GM19035 (cell line): ENCODE data around the gene NPC1L1.

Source experiments
- ATAC-seq: cut with Tn5 transposase; IDR thresholded peaks from one replicate; pipeline ENCODE4 v1.9.1; 2021; ENCODE audit not compliant: unreplicated experiment

NPC1L1 gene

GRCh38 chr7:44536090-44536489, 5.0 kb downstream of the NPC1L1 start:
- no peak for ATAC-seq

GRCh38 chr7:44535348-44536064, 5.6 kb downstream of the NPC1L1 start:
- no peak for ATAC-seq

GRCh38 chr7:44534501-44534900, 6.6 kb downstream of the NPC1L1 start:
- ATAC-seq: no peak

GRCh38 chr7:44534087-44534486, 7.0 kb downstream of the NPC1L1 start:
- ATAC-seq: no peak

- ATAC-seq: no peak
Observed at GRCh38 chr7:44533301-44534055, 7.7 kb downstream of the NPC1L1 start.

GRCh38 chr7:44531421-44532380, 9.4 kb downstream of the NPC1L1 start:
- no peak for ATAC-seq

GRCh38 chr7:44530990-44531389, 10.1 kb downstream of the NPC1L1 start:
- no peak for ATAC-seq

- ATAC-seq: no peak
Observed at GRCh38 chr7:44524811-44525388, 16.2 kb downstream of the NPC1L1 start.

- ATAC-seq: no peak
Observed at GRCh38 chr7:44522315-44522714, 18.8 kb downstream of the NPC1L1 start.

- no peak for ATAC-seq
Observed at GRCh38 chr7:44521347-44522095, 19.6 kb downstream of the NPC1L1 start.

GRCh38 chr7:44520574-44520973, 20.6 kb downstream of the NPC1L1 start:
- no peak for ATAC-seq

GRCh38 chr7:44519546-44519945, 21.6 kb downstream of the NPC1L1 start:
- no peak for ATAC-seq

- no peak for ATAC-seq
Observed at GRCh38 chr7:44518761-44519160, 22.4 kb downstream of the NPC1L1 start.

- no peak for ATAC-seq
Observed at GRCh38 chr7:44517175-44517574, 24.0 kb downstream of the NPC1L1 start.

GRCh38 chr7:44515590-44516268, 25.4 kb downstream of the NPC1L1 start:
- ATAC-seq: no peak

- no peak for ATAC-seq
Observed at GRCh38 chr7:44512736-44513135, 28.4 kb downstream of the NPC1L1 start.

- no peak for ATAC-seq
Observed at GRCh38 chr7:44511863-44512468, 29.2 kb downstream of the NPC1L1 start.

GRCh38 chr7:44511236-44511635, 29.9 kb downstream of the NPC1L1 start:
- ATAC-seq: no peak

- ATAC-seq: no peak
Observed at GRCh38 chr7:44508328-44509030, 32.7 kb downstream of the NPC1L1 start.
